Spleen (tissue), 11 donors: ENCODE data around the gene UST. TPM values are rescaled to one million over a fixed set of nuclear protein-coding genes. Genes with fewer than 3 reads are reported as not detected.

ENCODE experiments used
- DNase-seq: peaks from one replicate; pipeline ENCODE4 v3.0.0-alpha.2; 2020
- H3K27ac ChIP-seq, 8 donors: fragments of 200-600 bp; sonication (generic) in 7 of 8; 1 replicate in 4 of 8; 2 replicates in 4 of 8; pipeline versions ENCODE4 v1.5.0 to v1.8.0; 2016 to 2021; ENCODE audit warnings: inconsistent platforms in 4 of 8, mild to moderate bottlenecking in 4 of 8, moderate library complexity in 1 of 8
- H3K27me3 ChIP-seq, 7 donors: fragments of 200-600 bp; sonication (generic) in 6 of 7; replicated peaks in 1 of 7; 1 replicate in 4 of 7; 2 replicates in 3 of 7; pipeline versions ENCODE4 v1.5.0 to v1.8.0; 2016 to 2021; ENCODE audit warnings: inconsistent platforms in 3 of 7, mild to moderate bottlenecking in 1 of 7
- H3K36me3 ChIP-seq, 6 donors: fragments of 200-600 bp; sonication (generic) in 5 of 6; 1 replicate in 4 of 6; 2 replicates in 2 of 6; pipeline versions ENCODE4 v1.5.0 to v1.8.0; 2016 to 2021; ENCODE audit warnings: inconsistent platforms in 2 of 6
- H3K4me1 ChIP-seq, 6 donors: fragments of 200-600 bp; sonication (generic) in 5 of 6; 1 replicate in 3 of 6; 2 replicates in 3 of 6; pipeline versions ENCODE4 v1.5.0 to v1.8.0; 2016 to 2021; ENCODE audit warnings: inconsistent platforms in 3 of 6
- H3K4me3 ChIP-seq, 8 donors: fragments of 200-600 bp; sonication (generic) in 7 of 8; 1 replicate in 4 of 8; 2 replicates in 4 of 8; pipeline versions ENCODE4 v1.5.0 to v1.8.0; 2016 to 2021; ENCODE audit warnings: inconsistent platforms in 4 of 8, mild to moderate bottlenecking in 4 of 8, moderate library complexity in 2 of 8
- H3K9me3 ChIP-seq, 8 donors: fragments of 200-600 bp; sonication (generic) in 7 of 8; 1 replicate in 4 of 8; 2 replicates in 4 of 8; pipeline versions ENCODE4 v1.5.0 to v1.8.0; 2016 to 2021; ENCODE audit warnings: inconsistent platforms in 4 of 8
- CTCF ChIP-seq, 11 experiments: fragments of 200-600 bp in 7 of 11; fragments of 450-650 bp in 4 of 11; sonication (generic) in 4 of 11; IDR thresholded peaks in 8 of 11; conservative IDR thresholded peaks in 3 of 11; 1 replicate in 7 of 11; 2 replicates in 4 of 11; pipeline versions ENCODE4 v1.4.0 to v1.8.0; 2016 to 2021; ENCODE audit warnings: antibody characterized with exemption in 11 of 11, inconsistent platforms in 4 of 11, mild to moderate bottlenecking in 1 of 11
- POLR2A ChIP-seq, 3 donors: fragments of 450-650 bp; IDR thresholded peaks; one replicate each; pipeline ENCODE4 v1.5.1; 2017; ENCODE audit warnings: antibody characterized with exemption in 3 of 3, mild to moderate bottlenecking in 1 of 3
- POLR2AphosphoS5 ChIP-seq, 3 donors: sonication (generic); formaldehyde crosslinking; IDR thresholded peaks; one replicate each; pipeline ENCODE4 v1.5.1; 2017; ENCODE audit warnings: antibody characterized with exemption in 3 of 3
- WGBS, 5 donors: extraction: QIAGEN DNeasy Blood & Tissue Kit in 3 of 5; methylation state at CpG; one replicate each; pipeline versions ENCODE4 v1.1.5 to v1.1.7; 2013 to 2018; 5-methylcytosine and 5-hydroxymethylcytosine counted together
- intact Hi-C: fragments of 100-400 bp; cut with DNase I; formaldehyde crosslinking; loops from one replicate; pipeline ENCODE4 v1.15.0; 2023; ENCODE audit warnings: low total_unique reads
- polyA plus RNA-seq, 3 donors: library from polyadenylated mRNA; stranded (reverse); fragments of 200-250 nt; gene quantifications; one replicate each; pipeline ENCODE4 v1.2.1, GENCODE V29; 2013
- total RNA-seq, 7 donors: library from RNA; depleted of rRNA in 3 of 7; stranded (reverse); fragments of >200 nt in 3 of 7; fragmentation: NEBNext Ultra II Directional in 4 of 7; extraction: Animal tissue kit (Norgen Biotek cat#: 25700) in 4 of 7; gene quantifications; one replicate each; pipeline versions ENCODE4 v1.1.0 to v1.2.1, GENCODE V29; 2016 to 2021
- donor health status: healthy with polysubstance abuse.
- donor health status: DM: no; HTN: no; CAD: no; lungs with moderate emphysema.
- donor health status: DM: no; HTN: no; CAD: no.
- donor health status: Bipolar disorder and iron deficiency.
- donor health status: healthy.
- donor health status: DM: no; HTN: no; CAD: no.
- donor health status: DM: yes; HTN: yes; CAD: no.

UST gene
- total and polyA plus RNA-seq, 10 donors = 6.4 to 26.8 (median 14.4) TPM

GRCh38 chr6:148736774-148737412 is 9.9 kb upstream of the UST start:
- intact Hi-C loops = no loop called here
- no peaks in the 10 kb centered on the region for H3K36me3 ChIP-seq
- 69 to 78% (median 76%) methylated on average over 5 of the region's 5 CpGs for WGBS, 5 donors
- H3K4me1 ChIP-seq = peaks cover 0 to 15% (median 4%) of the 10 kb centered on the region in 6 donors
- no peak overlapping the region for H3K27ac ChIP-seq
- no peak for DNase-seq
- TF ChIP-seq CTCF (IDR thresholded peaks at IDR 0.05 in 8 of 11, conservative IDR thresholded peaks at IDR 0.05 in 3 of 11) (no peak), POLR2A (IDR thresholded peaks at IDR 0.05) (no peak), POLR2AphosphoS5 (IDR thresholded peaks at IDR 0.05) (no peak)
- peaks cover 0 to 3% (median 0%) of the 10 kb centered on the region in 8 donors for H3K9me3 ChIP-seq
- H3K27me3 ChIP-seq = no peaks in the 10 kb centered on the region
- H3K4me3 ChIP-seq = no peak overlapping the region

GRCh38 chr6:148737806-148738205 is 9.0 kb upstream of the UST start:
- TF ChIP-seq CTCF (IDR thresholded peaks at IDR 0.05 in 8 of 11, conservative IDR thresholded peaks at IDR 0.05 in 3 of 11) = no peak
- no peak for TF ChIP-seq POLR2A (IDR thresholded peaks at IDR 0.05)
- no peak for TF ChIP-seq POLR2AphosphoS5 (IDR thresholded peaks at IDR 0.05)
- 93 to 100% (median 97%) methylated on average over 3 to 4 of the region's 4 CpGs for WGBS, 5 donors
- intact Hi-C loops = no loop called here

GRCh38 chr6:148738946-148739821 is 7.6 kb upstream of the UST start:
- H3K27me3 ChIP-seq = no peaks in the 10 kb centered on the region
- H3K36me3 ChIP-seq = no peaks in the 10 kb centered on the region
- H3K27ac ChIP-seq = peak overlapping the region in 3 of 8 donors; percentile 20 to 37 (median 32)
- peaks cover 0 to 15% (median 4%) of the 10 kb centered on the region in 6 donors for H3K4me1 ChIP-seq
- peak overlapping the region in 1 of 8 donors; percentile 21 for H3K4me3 ChIP-seq
- no peaks in the 10 kb centered on the region for H3K9me3 ChIP-seq
- DNase-seq = no peak
- 91 to 95% (median 93%) methylated on average over 14 of the region's 14 CpGs for WGBS, 5 donors
- intact Hi-C loops = no loop called here
- TF ChIP-seq CTCF (IDR thresholded peaks at IDR 0.05 in 8 of 11, conservative IDR thresholded peaks at IDR 0.05 in 3 of 11) (no peak), POLR2A (IDR thresholded peaks at IDR 0.05) (no peak), POLR2AphosphoS5 (IDR thresholded peaks at IDR 0.05) (no peak)

More at GRCh38 chr6:148737806-148738205, 9.0 kb upstream of the UST start:
- H3K9me3 ChIP-seq = peaks cover 0 to 3% (median 0%) of the 10 kb centered on the region in 8 donors
- DNase-seq = no peak
- no peak overlapping the region for H3K4me3 ChIP-seq
- H3K36me3 ChIP-seq = no peaks in the 10 kb centered on the region
- H3K4me1 ChIP-seq = peaks cover 0 to 15% (median 4%) of the 10 kb centered on the region in 6 donors
- no peak overlapping the region for H3K27ac ChIP-seq
- no peaks in the 10 kb centered on the region for H3K27me3 ChIP-seq

- H3K27ac ChIP-seq = peak overlapping the region in 3 of 8 donors; percentile 20 to 37 (median 32)
- no peaks in the 10 kb centered on the region for H3K9me3 ChIP-seq
- peaks cover 0 to 15% (median 4%) of the 10 kb centered on the region in 6 donors for H3K4me1 ChIP-seq
- H3K36me3 ChIP-seq = no peaks in the 10 kb centered on the region
- intact Hi-C loops = no loop called here
- 67 to 80% (median 73%) methylated on average over 3 of the region's 3 CpGs for WGBS, 5 donors
- H3K4me3 ChIP-seq = peak overlapping the region in 1 of 8 donors; percentile 21
- H3K27me3 ChIP-seq = no peaks in the 10 kb centered on the region
- no peak for DNase-seq
- no peak for TF ChIP-seq POLR2AphosphoS5 (IDR thresholded peaks at IDR 0.05)
- no peak for TF ChIP-seq CTCF (IDR thresholded peaks at IDR 0.05 in 8 of 11, conservative IDR thresholded peaks at IDR 0.05 in 3 of 11)
- TF ChIP-seq POLR2A (IDR thresholded peaks at IDR 0.05) = no peak
Measured at GRCh38 chr6:148739822-148740128, 7.1 kb upstream of the UST start.
